Endothelial cell of umbilical vein (primary cell): ENCODE measurements around the gene ABHD8.

Experiments used
- CTCF ChIP-seq, 2 donors: IDR thresholded peaks; 1 replicate in 1 of 2; 2 replicates in 1 of 2; pipeline ENCODE4 v1.5.1; 2011; ENCODE audit warnings: low read length in 2 of 2, mild to moderate bottlenecking in 2 of 2, moderate library complexity in 2 of 2, control low read depth in 1 of 2, inconsistent platforms in 1 of 2, low read depth in 1 of 2; ENCODE audit not compliant: insufficient read depth in 1 of 2; ENCODE audit errors: extremely low read depth in 1 of 2
- MAX ChIP-seq: IDR thresholded peaks from 2 replicates; pipeline ENCODE4 v1.6.1; 2011; ENCODE audit not compliant: insufficient read depth, insufficient read length
- POLR2A ChIP-seq: IDR thresholded peaks from 2 replicates; pipeline ENCODE4 v1.6.1; 2012; ENCODE audit warnings: low read depth, mild to moderate bottlenecking, control low read depth, low read length

- no peak for TF ChIP-seq CTCF (IDR thresholded peaks at IDR 0.05; ENCODE audit: extremely low read depth in 1 of 2, insufficient read depth in 1 of 2, low read depth in 1 of 2, low read length in 2 of 2)
- no peak for TF ChIP-seq POLR2A
- no peak for TF ChIP-seq MAX
These were observed 21.6 kb downstream of the ABHD8 start, which contains the start of gene ANKLE1 for GRCh38 chr19:17281391-17282304.
